Measurements from ENCODE around the gene MAP2K5.

Gene MAP2K5

GRCh38 chr15:67855842-67856241 lies 313.3 kb downstream of the MAP2K5 start:
- TF ChIP-seq CTCF (IDR thresholded peaks at IDR 0.05; ENCODE audit: low read depth, low read length), result no peak
- no peak overlapping the region for H3K4me3 ChIP-seq (replicated peaks in 1 of 2; ENCODE audit: low read depth in 2 of 2, low read length in 2 of 2)
- DNase-seq (ENCODE audit: low read depth in 2 of 2), result no peak

Data from cardiac fibroblast (primary cell).